ENCODE data around the gene ELOF1. TPM values are rescaled to one million over a fixed set of nuclear protein-coding genes. Genes with fewer than 3 reads are reported as not detected.

The ELOF1 gene
- total RNA-seq, 1 donor from 2014 or later: 64.6 TPM

Other genes with a start within 250 kb of the ELOF1 start
- 8.2 and 9.4 TPM in 2 replicates for gene RAB3D, start 219.6 kb downstream of the ELOF1 start, total RNA-seq
- gene TMEM205, start 213.0 kb downstream of the ELOF1 start, total RNA-seq: 38.6 and 41.9 TPM in 2 replicates
- 18.2 and 22.5 TPM in 2 replicates for gene CCDC159, start 212.7 kb downstream of the ELOF1 start, total RNA-seq
- 2.5 and 2.6 TPM in 2 replicates for gene PLPPR2, start 203.8 kb downstream of the ELOF1 start, total RNA-seq
- gene SWSAP1, start 184.6 kb downstream of the ELOF1 start, total RNA-seq: 2.9 and 3.2 TPM in 2 replicates
- 5.2 and 6.4 TPM in 2 replicates for gene EPOR, start 174.9 kb downstream of the ELOF1 start, total RNA-seq
- not detected in 2 replicates for gene RGL3, start 139.9 kb downstream of the ELOF1 start, total RNA-seq
- not detected in 2 replicates for gene ODAD3, start 124.1 kb downstream of the ELOF1 start, total RNA-seq
- gene PRKCSH, start 123.6 kb downstream of the ELOF1 start, total RNA-seq: 311 and 319 TPM in 2 replicates
- gene ELAVL3, start 78.2 kb downstream of the ELOF1 start, total RNA-seq: not detected in 2 replicates
- gene ZNF653, start 53.4 kb downstream of the ELOF1 start, total RNA-seq: 18.2 and 20.0 TPM in 2 replicates
- gene ECSIT, start 30.1 kb downstream of the ELOF1 start, total RNA-seq: 28.9 and 29.6 TPM in 2 replicates
- gene CNN1, start 20.4 kb downstream of the ELOF1 start, total RNA-seq: not detected in 2 replicates
- 29.0 and 29.6 TPM in 2 replicates for gene ACP5, start 18.4 kb upstream of the ELOF1 start, total RNA-seq
- 3.9 and 4.4 TPM in 2 replicates for gene ZNF627, start 38.3 kb upstream of the ELOF1 start, total RNA-seq
- gene ZNF823, start 179.7 kb upstream of the ELOF1 start, total RNA-seq: 2.3 and 3.0 TPM in 2 replicates
- gene ZNF441, start 207.8 kb upstream of the ELOF1 start, total RNA-seq: 4.6 and 5.6 TPM in 2 replicates
- 0.44 and 1.1 TPM in 2 replicates for gene ZNF491, start 239.3 kb upstream of the ELOF1 start, total RNA-seq